HG03432 (cell line): ENCODE results near the gene ST3GAL3.
A peak's percentile ranks its signal among the peaks of the same experiment; 100 is the strongest.

Source experiments
- ATAC-seq: cut with Tn5 transposase; IDR thresholded peaks from one replicate; pipeline ENCODE4 v1.9.1; 2021; ENCODE audit warnings: mild to moderate bottlenecking, moderate library complexity; ENCODE audit not compliant: unreplicated experiment

ST3GAL3 gene

DNA sequence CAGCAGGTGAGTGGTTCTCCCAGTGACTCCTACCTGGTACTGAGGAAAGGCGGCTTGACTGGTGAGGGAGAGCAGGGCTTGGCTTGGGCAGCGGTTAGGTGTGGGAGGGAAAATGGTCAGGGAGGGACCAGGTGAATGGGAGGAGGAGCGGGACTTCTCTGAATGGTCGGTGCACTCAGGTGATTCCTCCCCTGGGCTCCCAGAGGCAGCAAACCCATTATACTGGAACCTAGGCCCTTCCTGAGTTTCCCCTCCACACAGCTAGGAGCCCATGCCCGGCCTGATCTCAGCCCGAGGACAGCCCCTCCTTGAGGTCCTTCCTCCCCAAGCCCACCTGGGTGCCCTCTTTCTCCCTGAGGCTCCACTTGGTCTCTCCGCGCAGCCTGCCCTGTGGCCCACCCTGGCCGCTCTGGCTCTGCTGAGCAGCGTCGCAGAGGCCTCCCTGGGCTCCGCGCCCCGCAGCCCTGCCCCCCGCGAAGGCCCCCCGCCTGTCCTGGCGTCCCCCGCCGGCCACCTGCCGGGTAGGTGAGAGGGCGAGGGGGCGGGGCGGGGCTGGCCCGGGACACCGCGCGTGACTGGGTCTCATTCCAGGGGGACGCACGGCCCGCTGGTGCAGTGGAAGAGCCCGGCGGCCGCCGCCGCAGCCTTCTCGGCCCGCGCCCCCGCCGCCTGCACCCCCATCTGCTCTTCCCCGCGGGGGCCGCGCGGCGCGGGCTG, 228.5 kb downstream of the ST3GAL3 start:
- no peak for ATAC-seq

DNA sequence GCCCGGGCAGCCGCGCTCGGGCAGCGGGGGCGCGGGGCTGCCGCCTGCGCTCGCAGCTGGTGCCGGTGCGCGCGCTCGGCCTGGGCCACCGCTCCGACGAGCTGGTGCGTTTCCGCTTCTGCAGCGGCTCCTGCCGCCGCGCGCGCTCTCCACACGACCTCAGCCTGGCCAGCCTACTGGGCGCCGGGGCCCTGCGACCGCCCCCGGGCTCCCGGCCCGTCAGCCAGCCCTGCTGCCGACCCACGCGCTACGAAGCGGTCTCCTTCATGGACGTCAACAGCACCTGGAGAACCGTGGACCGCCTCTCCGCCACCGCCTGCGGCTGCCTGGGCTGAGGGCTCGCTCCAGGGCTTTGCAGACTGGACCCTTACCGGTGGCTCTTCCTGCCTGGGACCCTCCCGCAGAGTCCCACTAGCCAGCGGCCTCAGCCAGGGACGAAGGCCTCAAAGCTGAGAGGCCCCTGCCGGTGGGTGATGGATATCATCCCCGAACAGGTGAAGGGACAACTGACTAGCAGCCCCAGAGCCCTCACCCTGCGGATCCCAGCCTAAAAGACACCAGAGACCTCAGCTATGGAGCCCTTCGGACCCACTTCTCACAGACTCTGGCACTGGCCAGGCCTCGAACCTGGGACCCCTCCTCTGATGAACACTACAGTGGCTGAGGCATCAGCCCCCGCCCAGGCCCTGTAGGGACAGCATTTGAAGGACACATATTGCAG, 229.3 kb downstream of the ST3GAL3 start:
- no peak for ATAC-seq

GRCh38 chr1:43937179-43937865, 230.0 kb downstream of the ST3GAL3 start:
- no peak for ATAC-seq

GRCh38 chr1:43938383-43938782, 231.0 kb downstream of the ST3GAL3 start:
- no peak for ATAC-seq

- ATAC-seq, result no peak
These were observed 231.7 kb downstream of the ST3GAL3 start for GRCh38 chr1:43938892-43939587.

GRCh38 chr1:43942411-43942810, 235.1 kb downstream of the ST3GAL3 start:
- no peak for ATAC-seq

DNA sequence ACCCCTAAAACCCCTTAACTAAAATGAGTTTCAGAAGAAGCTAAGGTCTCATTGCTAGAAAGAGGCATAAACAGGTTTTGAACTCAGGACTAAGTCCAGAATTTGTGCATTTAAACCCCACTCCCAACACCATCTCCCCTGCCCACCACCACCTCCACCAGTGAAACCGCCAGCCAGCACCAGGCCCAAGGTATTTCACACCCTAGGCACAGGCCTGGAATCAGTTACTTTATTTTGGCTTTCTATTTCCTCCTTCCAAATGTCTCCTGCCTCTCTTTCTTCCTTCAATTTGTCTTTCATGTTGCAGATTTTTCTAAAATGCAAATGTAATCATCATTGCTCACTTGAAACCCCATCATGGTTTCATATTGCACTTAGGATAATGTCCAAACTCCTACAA, 237.5 kb downstream of the ST3GAL3 start:
- ATAC-seq, result no peak

DNA sequence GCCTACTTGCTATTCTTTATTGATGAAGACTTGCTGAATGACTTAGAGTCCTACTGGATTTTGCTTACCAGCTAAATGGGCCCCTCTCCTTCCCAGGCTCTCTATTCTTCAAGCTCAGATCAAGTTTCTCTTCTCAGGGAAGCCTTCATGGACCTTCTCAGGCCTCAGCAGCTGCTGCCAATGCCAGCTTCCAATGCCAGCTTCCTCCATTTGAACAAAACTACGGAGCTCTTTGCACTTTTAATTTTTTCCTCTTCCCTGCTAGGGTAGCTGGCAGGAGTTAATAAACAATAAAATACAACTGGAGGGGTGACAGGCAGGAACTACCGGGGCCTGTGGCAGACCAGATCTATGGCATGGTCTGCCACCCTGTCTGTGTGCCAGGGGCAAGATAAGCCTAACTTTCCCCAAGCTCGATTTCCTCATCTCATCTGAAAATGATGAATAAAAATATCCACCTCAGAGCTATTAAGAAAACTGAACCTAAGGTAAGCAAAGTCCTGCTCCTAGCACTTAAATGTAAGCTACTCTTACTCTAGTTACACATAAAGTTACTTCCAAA, 238.4 kb downstream of the ST3GAL3 start:
- no peak for ATAC-seq

GRCh38 chr1:43946236-43947060, 239.1 kb downstream of the ST3GAL3 start, which contains the start of gene IPO13:
TSS of gene IPO13 (plus strand) at chr1:43946950. CDS start at chr1:43947601, 651 bp downstream.
- peak; percentile 93 for ATAC-seq

DNA sequence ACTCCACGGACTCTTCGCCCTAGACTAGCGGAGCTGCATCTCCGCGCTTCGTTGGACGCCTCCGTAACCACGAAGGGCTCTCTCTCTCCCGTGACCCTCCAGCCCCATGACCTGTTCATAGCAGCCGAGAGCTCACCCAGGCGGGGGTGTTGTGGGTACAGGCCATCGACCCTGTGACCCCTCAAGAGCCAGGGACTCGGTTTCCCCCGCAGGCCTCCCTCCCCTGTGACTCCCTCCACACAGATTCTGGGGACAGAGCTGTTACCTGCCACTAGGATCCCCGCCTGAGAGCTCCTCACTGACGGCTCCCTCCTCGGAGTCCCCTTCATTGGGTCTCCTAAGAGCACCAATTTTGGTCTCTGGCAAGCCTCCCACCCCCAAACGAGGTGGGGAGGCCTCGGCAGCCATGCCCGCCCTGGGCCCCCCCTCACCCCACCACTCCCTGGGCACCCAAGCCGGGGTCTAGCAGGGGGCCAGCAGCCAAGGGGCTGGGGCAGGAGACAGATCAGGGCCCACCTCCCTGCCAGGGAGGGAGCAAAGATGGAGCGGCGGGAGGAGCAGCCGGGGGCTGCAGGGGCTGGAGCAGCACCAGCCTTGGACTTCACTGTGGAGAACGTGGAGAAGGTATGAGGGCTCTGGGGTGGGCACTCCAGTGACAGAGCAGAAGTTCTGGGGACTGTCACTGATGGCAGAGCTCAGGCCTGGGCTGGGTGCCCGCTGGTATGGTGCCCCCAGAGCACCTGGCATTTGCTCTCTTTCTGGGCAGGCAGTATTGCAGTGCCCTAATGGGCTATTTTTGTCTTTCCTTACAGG, 239.9 kb downstream of the ST3GAL3 start:
- ATAC-seq, result no peak

DNA sequence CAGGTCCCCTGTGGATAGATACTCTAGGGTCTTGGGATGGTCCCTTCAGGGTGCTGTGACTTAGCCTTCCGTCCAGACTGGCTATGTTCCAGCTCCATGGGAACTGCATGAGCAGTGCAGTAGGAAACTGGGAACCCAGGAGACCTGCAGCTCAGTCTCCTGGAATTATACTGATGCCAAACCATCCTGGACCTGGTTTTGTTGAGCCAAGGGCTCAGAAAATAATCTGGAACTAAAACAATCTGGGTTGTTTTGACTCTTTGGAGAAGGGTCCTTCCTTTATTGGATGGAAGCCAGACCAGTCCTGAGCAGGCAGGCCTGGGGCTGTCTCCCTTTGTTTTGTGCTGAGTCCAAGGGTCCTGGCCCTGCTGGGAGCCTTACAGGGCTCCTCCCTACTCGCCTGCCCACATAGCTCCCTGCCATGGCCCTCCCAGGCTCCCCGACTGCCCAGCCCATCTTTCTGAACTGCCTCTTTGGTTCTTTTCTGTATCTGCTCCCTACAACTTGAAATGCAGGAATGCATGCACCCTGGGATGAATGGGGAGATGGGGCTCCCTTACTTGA, 240.6 kb downstream of the ST3GAL3 start:
- ATAC-seq, result no peak

GRCh38 chr1:43949678-43950077, 242.3 kb downstream of the ST3GAL3 start:
- ATAC-seq, result no peak

DNA sequence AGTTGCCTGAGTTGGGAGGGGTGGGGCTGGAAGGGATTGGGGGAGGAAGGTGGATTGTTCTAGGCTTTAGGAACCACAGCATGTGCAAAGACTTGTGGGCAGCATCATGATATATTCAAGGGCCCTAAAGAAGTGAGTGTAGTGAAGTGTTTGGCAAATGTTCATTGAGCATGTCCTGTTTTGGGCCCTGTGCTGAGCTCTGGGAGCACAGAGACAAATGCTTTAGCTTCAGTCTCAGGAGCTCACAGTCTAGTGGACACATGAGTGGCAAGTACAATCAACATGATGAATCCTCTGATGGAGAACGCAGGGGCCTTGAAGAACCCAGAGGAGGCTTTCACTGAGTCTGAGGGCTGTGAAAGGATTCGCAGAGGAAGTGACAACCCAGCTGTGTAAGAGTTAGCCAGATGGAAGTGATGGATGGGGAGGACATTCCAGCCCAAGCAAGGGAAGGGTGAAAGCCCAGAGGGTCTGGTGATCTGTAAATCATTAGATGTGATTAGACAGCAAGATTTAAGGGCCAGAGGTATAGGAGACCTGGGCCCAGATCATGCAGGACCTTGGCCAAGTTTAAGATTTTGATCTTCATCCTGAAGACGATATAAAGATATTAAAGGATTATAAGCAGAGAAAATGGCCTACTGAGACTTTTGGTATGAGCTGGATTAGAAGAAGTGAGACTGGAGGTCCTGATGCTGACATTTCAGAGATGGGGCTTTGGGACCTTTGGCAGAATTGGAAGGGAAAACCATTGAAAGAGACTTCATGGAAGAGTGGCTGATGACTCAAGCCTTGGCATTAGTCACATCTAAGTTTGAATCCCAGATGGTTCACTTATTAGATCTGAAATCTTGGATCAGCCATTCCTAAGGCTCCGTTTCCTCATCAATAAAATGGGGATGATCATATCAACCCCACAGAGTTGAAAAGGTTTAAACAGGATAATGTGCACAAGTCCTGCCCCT, 244.0 kb downstream of the ST3GAL3 start:
- no peak for ATAC-seq

DNA sequence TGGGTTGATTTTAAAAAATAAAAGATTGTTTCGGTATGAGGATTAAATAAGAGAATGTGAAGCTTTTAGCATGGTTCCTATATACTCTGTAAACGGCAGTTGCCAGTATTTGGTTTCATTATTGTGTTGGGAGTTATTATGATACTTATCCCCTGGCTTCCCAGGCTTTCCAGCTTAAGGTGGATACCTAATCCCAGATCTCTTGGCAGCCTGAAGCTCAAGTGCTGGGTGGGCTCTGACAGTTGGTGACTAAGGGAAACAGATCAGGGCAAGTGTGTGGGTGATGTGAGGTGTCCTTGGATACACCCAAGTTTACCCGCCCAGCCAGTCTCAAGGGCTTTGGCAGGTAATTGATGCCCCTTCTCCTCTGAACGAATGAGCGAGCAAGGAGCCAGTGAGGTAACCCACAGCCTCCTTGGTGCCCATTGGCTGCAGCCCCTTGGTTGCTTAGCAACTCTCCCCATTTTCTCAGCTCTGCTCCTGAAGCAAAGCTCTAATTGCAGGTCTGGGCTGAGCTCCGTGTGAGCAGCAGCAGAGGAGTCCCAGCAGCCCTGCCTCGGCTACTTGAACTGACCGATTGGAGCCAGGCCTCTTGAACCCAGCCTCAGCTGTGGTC, 245.5 kb downstream of the ST3GAL3 start:
- no peak for ATAC-seq

GRCh38 chr1:43953361-43953760, 246.0 kb downstream of the ST3GAL3 start:
- no peak for ATAC-seq

GRCh38 chr1:43954036-43954435, 246.7 kb downstream of the ST3GAL3 start:
- no peak for ATAC-seq

DNA sequence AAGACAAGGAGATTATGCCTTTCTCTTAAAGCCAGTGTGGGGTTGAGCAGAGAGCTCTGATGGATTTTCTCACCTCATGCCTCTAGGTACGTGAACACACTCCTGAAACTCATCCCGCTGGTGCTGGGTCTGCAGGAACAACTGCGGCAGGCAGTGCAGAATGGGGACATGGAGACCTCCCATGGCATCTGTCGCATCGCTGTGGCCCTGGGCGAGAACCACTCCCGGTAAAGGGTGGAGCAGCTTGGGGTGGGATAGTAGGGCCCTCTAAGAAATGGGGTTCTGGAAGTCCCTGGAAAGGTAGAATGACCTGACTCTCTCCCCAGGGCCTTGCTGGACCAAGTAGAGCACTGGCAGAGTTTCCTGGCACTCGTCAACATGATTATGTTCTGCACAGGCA, 248.9 kb downstream of the ST3GAL3 start:
- no peak for ATAC-seq
